NCI-H524 (cell line): ENCODE measurements around the gene SLC6A3.
"Not testable (repeated sequence)": the region's sequence is repeated elsewhere in the genome, so short reads cannot be mapped to it uniquely, and the experiment has no call there.

ENCODE experiments used
- DNase-seq, 2 experiments: peaks; one replicate each; lab custom pipeline; 2025; lab: John Stamatoyannopoulos, UW

Gene SLC6A3

GRCh38 chr5:1464096-1464446 lies 18.8 kb upstream of the SLC6A3 start:
- no peak for DNase-seq

- DNase-seq = no peak
Measured at GRCh38 chr5:1463326-1464095, 18.3 kb upstream of the SLC6A3 start.

GRCh38 chr5:1462358-1462757 lies 17.1 kb upstream of the SLC6A3 start:
- DNase-seq = no peak

GRCh38 chr5:1461396-1461795 lies 16.2 kb upstream of the SLC6A3 start:
- no peak for DNase-seq

GRCh38 chr5:1460054-1460682 lies 14.9 kb upstream of the SLC6A3 start:
- DNase-seq = no peak

GRCh38 chr5:1459435-1459834 lies 14.2 kb upstream of the SLC6A3 start:
- DNase-seq = not testable (repeated sequence)

- not testable (repeated sequence) for DNase-seq
Measured at GRCh38 chr5:1456110-1456881, 11.1 kb upstream of the SLC6A3 start.

GRCh38 chr5:1453613-1454012 lies 8.4 kb upstream of the SLC6A3 start:
- no peak for DNase-seq

GRCh38 chr5:1449081-1449630 lies 3.9 kb upstream of the SLC6A3 start:
- no peak for DNase-seq

GRCh38 chr5:1448511-1449011 lies 3.3 kb upstream of the SLC6A3 start:
- no peak for DNase-seq

GRCh38 chr5:1447671-1448361 lies 2.6 kb upstream of the SLC6A3 start:
- DNase-seq = no peak

GRCh38 chr5:1446602-1447343 lies 1.5 kb upstream of the SLC6A3 start:
- DNase-seq = no peak

- DNase-seq = peak in 1 of 2 experiments; percentile 16
Measured at GRCh38 chr5:1445689-1446601, 705 bp upstream of the SLC6A3 start.

GRCh38 chr5:1444361-1445189 lies 665 bp downstream of the SLC6A3 start:
- DNase-seq = no peak

GRCh38 chr5:1443991-1444360 lies 1.3 kb downstream of the SLC6A3 start:
- peak in 1 of 2 experiments; percentile 14 for DNase-seq

GRCh38 chr5:1443171-1443570 lies 2.1 kb downstream of the SLC6A3 start:
- no peak for DNase-seq

GRCh38 chr5:1442222-1443145 lies 2.8 kb downstream of the SLC6A3 start:
- DNase-seq = no peak
